Jurkat, Clone E6-1 (cell line): ENCODE measurements around the gene KMT2D.

ENCODE experiments used
- DNase-seq: peaks from one replicate; pipeline ENCODE4 v3.0.0-alpha.2; 2011; ENCODE audit warnings: low read depth, low spot score
- H3K4me3 ChIP-seq: 2 replicates; pipeline ENCODE4 v1.5.1; 2011; ENCODE audit warnings: mild to moderate bottlenecking, low read length, control low read depth, moderate library complexity

KMT2D gene

DNA sequence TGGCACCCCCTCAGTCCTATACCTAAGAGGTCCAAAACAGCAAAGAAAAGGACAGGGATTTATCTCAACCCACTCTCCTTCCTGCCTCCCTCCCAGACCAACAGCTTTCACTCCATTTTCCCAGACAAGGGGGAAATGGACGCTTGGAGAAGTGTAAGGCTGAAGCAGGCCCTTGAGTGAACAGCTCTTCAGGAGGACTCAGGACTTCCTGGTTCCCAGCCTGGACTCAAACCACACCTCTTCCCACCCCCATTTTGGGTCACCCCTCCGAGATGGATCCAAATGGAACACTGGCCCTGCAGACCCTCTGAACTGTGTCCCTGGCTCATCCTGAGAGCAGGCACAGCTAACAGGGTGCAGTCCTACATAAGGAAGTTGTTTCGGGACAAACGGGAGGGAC, 2.7 kb downstream of the KMT2D start:
- DNase-seq, result no peak
- H3K4me3 ChIP-seq, result peak overlapping the region; percentile 88

DNA sequence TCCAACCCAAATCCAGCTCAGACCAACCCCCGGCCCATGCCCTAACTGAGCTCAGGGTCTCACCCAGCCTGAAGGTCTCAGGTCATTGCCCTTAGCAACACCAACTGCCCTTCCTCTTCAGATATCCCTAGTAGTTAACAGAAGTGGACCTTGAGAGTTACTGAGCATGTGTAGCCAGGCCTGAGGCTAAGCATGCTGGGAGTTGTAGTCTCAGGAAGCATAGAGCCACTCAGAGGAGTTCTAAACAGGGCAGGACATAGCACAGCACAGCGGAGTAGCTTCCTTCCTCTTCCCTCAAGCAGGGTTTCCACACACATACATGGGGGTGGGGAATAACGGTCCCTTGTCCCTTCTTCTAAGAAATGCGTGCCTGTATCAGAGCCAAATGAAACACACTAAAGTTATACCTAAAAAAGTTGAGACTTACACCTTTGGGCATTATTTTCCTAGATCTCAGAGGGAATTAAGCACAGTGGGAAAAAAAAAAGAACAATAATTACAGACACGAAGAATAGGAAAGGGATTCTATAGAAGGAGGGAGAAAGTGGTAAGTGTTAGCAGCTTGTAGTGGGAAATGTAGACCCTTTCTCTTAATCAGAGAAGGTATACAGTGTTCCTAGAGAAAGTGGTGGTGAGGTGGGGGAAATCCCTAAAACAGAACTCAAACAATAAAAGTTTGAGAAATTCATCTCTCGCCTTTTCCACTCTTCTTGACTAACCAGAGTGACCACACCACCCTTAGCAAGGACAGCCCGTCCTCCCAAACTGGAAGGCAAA, 4.4 kb downstream of the KMT2D start:
- DNase-seq, result peak; percentile 88

GRCh38 chr12:49055092-49055491, 5.5 kb downstream of the KMT2D start:
- no peak for DNase-seq
- H3K4me3 ChIP-seq, result no peak overlapping the region

More for the DNA sequence above, 4.4 kb downstream of the KMT2D start:
- H3K4me3 ChIP-seq, result peak overlapping the region; percentile 40

DNA sequence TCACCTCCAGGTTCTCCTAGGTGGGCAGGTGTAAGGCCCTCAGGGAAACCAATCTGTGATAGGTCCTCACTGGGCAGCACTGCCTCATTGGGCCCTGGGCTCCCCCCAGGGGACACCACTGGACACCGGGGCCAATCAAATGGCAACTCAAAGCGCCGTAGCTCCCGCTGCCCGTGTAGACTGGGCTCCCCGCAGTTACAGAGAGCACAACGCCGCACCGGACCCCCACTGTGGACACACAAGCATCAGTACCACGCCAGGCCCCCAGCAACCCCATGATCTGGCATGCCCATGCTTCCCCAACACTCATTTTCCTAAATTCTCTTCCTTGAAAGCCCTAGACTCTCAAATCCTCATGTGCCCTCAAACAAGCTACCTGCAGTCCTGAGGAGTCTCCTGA, 6.1 kb downstream of the KMT2D start:
- no peak overlapping the region for H3K4me3 ChIP-seq
- DNase-seq, result no peak

DNA sequence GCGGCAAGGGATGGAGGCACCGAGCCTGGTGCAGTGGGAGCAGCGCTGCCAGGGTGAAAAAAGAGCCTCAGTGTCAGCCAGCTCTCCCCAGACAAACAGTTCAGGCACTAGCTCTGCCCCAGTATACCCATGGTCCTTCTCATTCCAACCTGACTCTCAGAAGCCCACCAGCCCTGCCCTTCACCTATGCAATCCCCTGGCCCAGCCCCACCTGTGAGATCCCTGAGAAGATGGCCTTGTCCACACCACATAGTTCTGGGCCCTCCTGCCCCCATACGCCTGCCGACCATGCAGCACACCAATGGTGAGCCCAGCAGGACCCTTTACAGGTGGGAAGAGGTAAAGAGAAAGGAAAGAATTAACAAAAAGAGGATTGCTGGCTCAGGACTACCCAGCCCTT, 6.5 kb downstream of the KMT2D start:
- no peak overlapping the region for H3K4me3 ChIP-seq

DNA sequence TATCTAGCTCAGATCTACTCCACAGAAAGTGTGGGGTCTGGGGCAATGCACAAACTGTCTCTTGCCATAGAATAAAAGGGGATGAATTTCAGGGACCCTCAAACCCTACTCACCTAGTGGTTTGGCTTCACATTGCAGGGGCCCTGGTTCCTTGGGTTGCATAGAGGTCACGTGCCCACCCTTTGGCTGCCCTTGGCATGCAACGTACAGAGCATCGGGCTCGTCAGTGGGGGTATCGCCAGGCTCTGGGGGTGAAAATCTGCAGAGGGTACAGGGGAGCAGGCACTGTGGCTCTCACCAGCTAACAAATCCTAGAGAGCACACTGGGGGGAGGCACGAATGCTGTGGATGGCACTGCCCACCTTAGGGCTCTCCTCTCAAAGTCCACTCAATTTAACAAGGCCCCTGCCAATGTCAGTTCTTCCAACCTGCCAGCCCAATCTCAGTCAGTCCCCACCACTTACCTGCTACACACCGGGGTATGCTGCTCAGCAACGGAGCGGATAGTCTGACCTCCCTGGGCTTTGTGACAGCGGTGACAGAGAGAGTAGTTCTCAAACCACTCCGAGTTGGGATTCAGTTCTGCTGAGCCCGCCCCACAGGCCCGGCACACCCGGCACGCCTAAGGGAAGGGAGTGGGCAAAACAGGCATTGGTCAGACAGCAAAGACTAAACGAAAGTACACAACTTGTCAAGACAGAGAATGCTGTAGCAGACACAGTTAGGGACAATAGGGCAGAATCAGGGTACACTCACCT, 8.0 kb downstream of the KMT2D start:
- no peak for DNase-seq
- no peak overlapping the region for H3K4me3 ChIP-seq

More for the DNA sequence above, 6.5 kb downstream of the KMT2D start:
- DNase-seq, result no peak

- no peak overlapping the region for H3K4me3 ChIP-seq
- no peak for DNase-seq
Measured at GRCh38 chr12:49051777-49052438, 8.7 kb downstream of the KMT2D start.

GRCh38 chr12:49051373-49051764, 9.2 kb downstream of the KMT2D start:
- H3K4me3 ChIP-seq, result no peak overlapping the region
- no peak for DNase-seq

GRCh38 chr12:49050507-49051372, 9.9 kb downstream of the KMT2D start:
- H3K4me3 ChIP-seq, result no peak overlapping the region
- DNase-seq, result no peak

DNA sequence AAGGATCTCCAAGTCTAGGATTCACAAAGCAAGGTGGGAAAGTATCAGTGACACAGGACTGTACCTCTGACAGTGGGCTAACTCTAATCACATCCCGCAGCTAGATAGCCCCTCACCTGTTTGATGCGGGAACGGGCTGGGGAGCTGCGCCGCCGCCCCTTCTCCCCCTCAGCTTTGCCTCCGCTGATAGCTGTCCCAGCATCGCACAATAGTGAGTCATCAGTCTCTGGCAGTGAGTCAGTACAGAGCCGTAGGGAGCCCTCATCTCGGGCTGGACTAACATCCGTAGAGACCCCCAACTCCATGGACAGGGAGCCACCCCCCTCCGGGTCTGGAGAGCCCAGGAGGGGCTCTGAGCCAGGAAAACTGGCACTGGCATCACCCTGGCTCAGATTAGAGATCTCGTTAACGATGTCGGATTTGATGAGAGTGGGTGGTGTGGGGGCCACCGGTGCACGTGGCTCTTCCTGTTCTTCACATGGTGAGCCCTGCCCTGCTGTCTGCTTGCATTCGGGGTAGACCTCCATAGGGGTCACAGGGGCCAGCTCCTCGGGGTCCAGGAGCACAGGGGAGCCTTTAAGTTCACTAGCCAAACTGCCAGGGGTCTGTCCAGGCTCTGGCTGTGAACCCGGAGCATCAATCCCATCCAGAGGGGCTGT, 10.9 kb downstream of the KMT2D start:
- DNase-seq, result no peak
- no peak overlapping the region for H3K4me3 ChIP-seq

- DNase-seq, result no peak
- H3K4me3 ChIP-seq, result no peak overlapping the region
Measured at GRCh38 chr12:49048953-49049352, 11.6 kb downstream of the KMT2D start.

- no peak overlapping the region for H3K4me3 ChIP-seq
- DNase-seq, result no peak
Measured at GRCh38 chr12:49046129-49046895, 14.3 kb downstream of the KMT2D start.

- H3K4me3 ChIP-seq, result no peak overlapping the region
- no peak for DNase-seq
Measured at GRCh38 chr12:49044660-49045059, 15.9 kb downstream of the KMT2D start.

DNA sequence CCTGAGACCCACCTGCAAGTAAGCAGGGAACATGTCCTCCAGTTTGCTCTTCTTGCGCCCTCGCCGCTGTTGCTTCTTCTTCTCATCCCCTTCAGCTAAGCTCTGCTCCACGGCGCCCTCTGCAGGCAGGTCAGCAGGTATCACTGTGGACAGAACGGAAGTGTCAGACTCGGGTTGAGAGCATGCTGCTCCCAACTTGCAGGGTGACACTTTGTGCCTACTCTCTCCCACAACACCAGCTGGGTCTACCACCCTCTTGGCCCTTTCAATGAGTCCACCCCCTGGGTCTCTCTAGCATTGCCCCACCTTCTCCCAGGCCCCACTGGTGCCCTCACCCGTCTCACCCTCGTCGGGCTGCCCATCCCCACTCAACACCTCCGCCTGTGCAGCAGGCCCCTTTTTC, 16.7 kb downstream of the KMT2D start:
- H3K4me3 ChIP-seq, result no peak overlapping the region
- peak; percentile 41 for DNase-seq

DNA sequence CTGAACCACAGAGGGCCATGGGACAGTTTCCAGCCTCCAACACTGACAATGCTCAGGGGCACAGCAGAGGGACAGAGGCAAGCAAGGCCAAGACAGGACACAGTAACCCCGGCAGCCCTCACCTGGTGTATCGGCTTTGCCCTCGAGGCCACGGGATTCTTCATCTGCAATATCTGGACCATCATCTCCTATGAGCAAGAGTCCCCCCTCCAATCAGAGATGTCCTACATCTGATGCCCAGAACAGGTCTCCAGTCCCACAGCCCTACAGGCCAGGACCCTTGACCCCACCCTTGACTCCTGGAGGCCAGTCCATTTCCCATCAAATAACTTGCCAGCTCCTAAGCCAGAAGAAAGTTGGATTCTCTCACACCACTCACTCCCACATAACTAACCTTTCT, 17.4 kb downstream of the KMT2D start:
- H3K4me3 ChIP-seq, result no peak overlapping the region
- DNase-seq, result no peak

- no peak for DNase-seq
- no peak overlapping the region for H3K4me3 ChIP-seq
Measured at GRCh38 chr12:49041881-49042484, 18.6 kb downstream of the KMT2D start.

DNA sequence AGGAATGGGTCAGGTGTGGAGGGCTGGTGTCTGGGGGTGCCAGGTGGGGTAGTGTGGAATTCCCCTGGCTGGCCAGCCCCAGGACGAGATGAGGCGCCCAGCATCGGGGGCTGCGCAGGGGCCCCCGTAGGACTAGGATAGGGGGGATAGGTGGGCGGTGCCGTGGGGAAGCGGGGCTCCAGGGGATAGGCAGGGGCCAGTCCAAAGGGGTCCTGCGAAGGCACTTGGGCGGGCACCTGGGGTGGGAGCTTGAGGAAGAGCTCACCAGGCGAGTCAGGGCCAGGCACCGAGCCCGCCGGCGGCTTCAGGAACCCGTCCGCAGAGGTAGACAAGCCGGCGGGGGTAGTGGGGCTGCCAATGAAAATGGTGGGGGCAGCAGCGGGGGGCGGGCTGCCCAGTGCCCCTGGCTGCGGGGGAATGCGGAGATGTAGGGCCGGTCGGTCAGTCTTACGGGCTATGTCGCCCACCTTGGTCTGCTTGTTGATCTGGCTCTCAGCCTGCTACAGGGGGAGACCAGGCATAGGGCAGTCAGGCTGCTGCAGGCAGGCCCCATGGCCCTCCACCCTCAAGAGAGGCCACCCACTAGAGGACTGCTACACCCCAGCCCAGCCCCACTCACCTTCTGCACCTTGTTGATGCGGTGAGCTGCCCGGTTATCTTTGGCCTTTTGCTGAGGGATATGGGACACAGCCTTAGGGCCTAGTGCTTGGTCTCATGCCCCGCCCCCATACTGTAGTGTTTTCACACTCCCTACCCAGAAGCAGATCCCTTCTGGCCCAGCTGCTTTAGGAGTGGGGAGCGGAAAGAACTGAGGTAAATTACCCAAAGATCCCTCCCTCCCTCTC, 19.3 kb downstream of the KMT2D start:
- no peak overlapping the region for H3K4me3 ChIP-seq
- DNase-seq, result no peak
